OCI-LY3 (cell line): ENCODE data around the gene STAC2.
A peak's percentile ranks its signal among the peaks of the same experiment; 100 is the strongest.

Source experiments
- H2AFZ ChIP-seq: fragments of 200-600, 300-600 bp; shearing (Covaris generic); 2 replicates; pipeline ENCODE4 v1.6.0; 2014; ENCODE audit warnings: antibody characterized with exemption, low read depth, low read length
- H3K27ac ChIP-seq: fragments of 200-600, 300-600 bp; sonication (generic); 2 replicates; pipeline ENCODE4 v1.5.1; 2014; ENCODE audit warnings: mild to moderate bottlenecking, low read length, moderate library complexity, mixed read lengths
- H3K27me3 ChIP-seq: fragments of 200-600, 300-600 bp; sonication (generic); 2 replicates; pipeline ENCODE4 v1.6.1; 2014; ENCODE audit warnings: low read depth, low read length, mixed read lengths
- H3K36me3 ChIP-seq: fragments of 200-600, 300-600 bp; sonication (generic); replicated peaks from 2 replicates; pipeline ENCODE3; 2014; ENCODE audit warnings: low read depth, low read length, mixed read lengths
- H3K4me1 ChIP-seq: fragments of 300-600, 200-600 bp; sonication (generic); 2 replicates; pipeline ENCODE4 v1.6.1; 2014; ENCODE audit warnings: low read length, mixed read lengths
- H3K4me2 ChIP-seq: fragments of 200-600, 300-600 bp; sonication (generic); 2 replicates; pipeline ENCODE4 v1.6.1; 2014; ENCODE audit warnings: low read length, mixed read lengths
- H3K4me3 ChIP-seq: fragments of 300-600, 200-600 bp; sonication (generic); 2 replicates; pipeline ENCODE4 v1.5.1; 2014; ENCODE audit warnings: antibody characterized with exemption, mild to moderate bottlenecking, low read length, moderate library complexity
- H3K79me2 ChIP-seq: fragments of 300-600, 200-600 bp; shearing (Covaris generic); 2 replicates; pipeline ENCODE4 v1.6.1; 2014; ENCODE audit warnings: mild to moderate bottlenecking, low read length, mixed read lengths
- H3K9ac ChIP-seq: fragments of 300-600, 200-600 bp; shearing (Covaris generic); 2 replicates; pipeline ENCODE4 v1.6.0; 2014; ENCODE audit warnings: mild to moderate bottlenecking, low read length, moderate library complexity
- H3K9me3 ChIP-seq: fragments of 200-600, 300-600 bp; shearing (Covaris generic); 2 replicates; pipeline ENCODE4 v1.6.1; 2014; ENCODE audit warnings: low read length, mixed read lengths; ENCODE audit not compliant: insufficient read depth
- H4K20me1 ChIP-seq: fragments of 200-600, 300-600 bp; sonication (generic); 2 replicates; pipeline ENCODE4 v1.6.1; 2016; ENCODE audit warnings: low read length, mixed read lengths; ENCODE audit not compliant: insufficient read depth
- CTCF ChIP-seq: fragments of 200-600, 300-600 bp; sonication (generic); IDR thresholded peaks from 2 replicates; pipeline ENCODE4 v1.5.1; 2014; ENCODE audit warnings: antibody characterized with exemption, low read length, low read depth
- EZH2phosphoT487 ChIP-seq: fragments of 200-600 bp; shearing (Covaris generic); IDR thresholded peaks from 2 replicates; pipeline ENCODE4 v1.6.1; 2018; ENCODE audit warnings: antibody characterized with exemption, mixed run types, low read depth

Gene STAC2

GRCh38 chr17:39240631-39241030 lies 14.9 kb upstream of the STAC2 start:
- Histone ChIP-seq H3K27ac (no peak overlapping the region), H3K36me3 (no peaks in the 10 kb centered on the region), H3K27me3 (no peaks in the 10 kb centered on the region), H3K9me3 (no peaks in the 10 kb centered on the region), H3K4me3 (no peak overlapping the region), H2AFZ (no peak overlapping the region), H4K20me1 (no peaks in the 10 kb centered on the region), H3K4me1 (peaks cover 35% of the 10 kb centered on the region), H3K79me2 (no peaks in the 10 kb centered on the region), H3K4me2 (no peak overlapping the region), H3K9ac (no peak overlapping the region)
- TF ChIP-seq CTCF = no peak

GRCh38 chr17:39239640-39240314 lies 14.0 kb upstream of the STAC2 start:
- no peak overlapping the region for H3K27ac ChIP-seq
- H3K4me1 ChIP-seq = peaks cover 37% of the 10 kb centered on the region
- H4K20me1 ChIP-seq = no peaks in the 10 kb centered on the region
- H3K27me3 ChIP-seq = no peaks in the 10 kb centered on the region
- no peaks in the 10 kb centered on the region for H3K79me2 ChIP-seq
- 0 out of 2 replicates have a peak overlapping the region, but pooled peaks have one; percentile 52 for H2AFZ ChIP-seq
- H3K9me3 ChIP-seq = no peaks in the 10 kb centered on the region
- H3K4me2 ChIP-seq = peak overlapping the region; percentile 65
- peak; percentile 74 for TF ChIP-seq CTCF
- no peak for TF ChIP-seq EZH2phosphoT487
- peak overlapping the region; percentile 44; the same call in 1 of the 2 replicates for H3K4me3 ChIP-seq
- no peak overlapping the region for H3K9ac ChIP-seq
- H3K36me3 ChIP-seq = no peaks in the 10 kb centered on the region

GRCh38 chr17:39238311-39238972 lies 12.7 kb upstream of the STAC2 start:
- Histone ChIP-seq H3K27ac (no peak overlapping the region), H4K20me1 (no peaks in the 10 kb centered on the region), H3K4me2 (peak overlapping the region; percentile 69), H3K9ac (peak overlapping the region; percentile 7; the same call in 1 of the 2 replicates), H3K4me1 (peaks cover 29% of the 10 kb centered on the region), H3K79me2 (no peaks in the 10 kb centered on the region), H3K36me3 (no peaks in the 10 kb centered on the region), H3K9me3 (no peaks in the 10 kb centered on the region), H2AFZ (peak overlapping the region; percentile 92), H3K4me3 (peak overlapping the region; percentile 62), H3K27me3 (no peaks in the 10 kb centered on the region)
- no peak for TF ChIP-seq CTCF
- TF ChIP-seq EZH2phosphoT487 = no peak

- H3K79me2 ChIP-seq = no peaks in the 10 kb centered on the region
- no peaks in the 10 kb centered on the region for H3K9me3 ChIP-seq
- H3K4me3 ChIP-seq = no peak overlapping the region
- no peak overlapping the region for H3K4me2 ChIP-seq
- H3K27ac ChIP-seq = no peak overlapping the region
- peaks cover 29% of the 10 kb centered on the region for H3K4me1 ChIP-seq
- no peak overlapping the region for H2AFZ ChIP-seq
- H3K9ac ChIP-seq = no peak overlapping the region
- no peaks in the 10 kb centered on the region for H3K36me3 ChIP-seq
- no peak for TF ChIP-seq CTCF
- no peak for TF ChIP-seq EZH2phosphoT487
- H3K27me3 ChIP-seq = 0 out of 2 replicates have a peak, but pooled peaks cover 3% of the 10 kb centered on the region
- no peaks in the 10 kb centered on the region for H4K20me1 ChIP-seq
These were observed 11.8 kb upstream of the STAC2 start for GRCh38 chr17:39237586-39237985.
